Parathyroid adenoma (tissue), 2 donors: ENCODE data around the gene RHBDF1.

Experiments used
- H2AFZ ChIP-seq: fragments of 300-600 bp; sonication (generic); one replicate; pipeline ENCODE4 v1.7.0; 2017; ENCODE audit warnings: antibody characterized with exemption, mild to moderate bottlenecking
- H3K27ac ChIP-seq: fragments of 300-600 bp; sonication (generic); one replicate; pipeline ENCODE4 v1.7.0; 2017
- H3K27me3 ChIP-seq: fragments of 300-600 bp; sonication (generic); one replicate; pipeline ENCODE4 v1.7.0; 2017; ENCODE audit warnings: low read length; ENCODE audit not compliant: control insufficient read depth, insufficient read depth
- H3K36me3 ChIP-seq: fragments of 300-600 bp; sonication (generic); one replicate; pipeline ENCODE4 v1.7.0; 2017; ENCODE audit warnings: low read length; ENCODE audit not compliant: control insufficient read depth, insufficient read depth
- H3K4me1 ChIP-seq: fragments of 300-600 bp; sonication (generic); one replicate; pipeline ENCODE4 v1.7.0; 2017; ENCODE audit warnings: control low read depth
- H3K4me2 ChIP-seq: fragments of 300-600 bp; sonication (generic); one replicate; pipeline ENCODE4 v1.7.0; 2017; ENCODE audit warnings: low read length
- H3K4me3 ChIP-seq: fragments of 300-600 bp; sonication (generic); one replicate; pipeline ENCODE4 v1.7.0; 2017; ENCODE audit warnings: low read depth, low read length
- H3K79me2 ChIP-seq: fragments of 300-600 bp; sonication (generic); one replicate; pipeline ENCODE4 v1.7.0; 2017; ENCODE audit warnings: control low read depth
- H3K9ac ChIP-seq: fragments of 300-600 bp; sonication (generic); one replicate; pipeline ENCODE4 v1.7.0; 2017; ENCODE audit warnings: mild to moderate bottlenecking
- H3K9me3 ChIP-seq: fragments of 300-600 bp; sonication (generic); one replicate; pipeline ENCODE4 v1.7.0; 2017; ENCODE audit warnings: low read length; ENCODE audit not compliant: control insufficient read depth
- CTCF ChIP-seq: fragments of 300-600 bp; sonication (generic); IDR thresholded peaks from one replicate; pipeline ENCODE4 v1.7.0; 2017; ENCODE audit warnings: antibody characterized with exemption, mild to moderate bottlenecking
- donor health status: primary hyperparathyroidism.

Gene RHBDF1

GRCh38 chr16:63466-63865 is 9.0 kb downstream of the RHBDF1 start:
- H3K27ac ChIP-seq, result no peak overlapping the region
- H3K4me1 ChIP-seq, result peaks cover 3% of the 10 kb centered on the region
- peaks cover 12% of the 10 kb centered on the region for H3K79me2 ChIP-seq
- no peak overlapping the region for H3K9ac ChIP-seq
- H2AFZ ChIP-seq, result no peak overlapping the region
- TF ChIP-seq CTCF, result no peak
- H3K36me3 ChIP-seq, result no peaks in the 10 kb centered on the region
- no peak overlapping the region for H3K4me3 ChIP-seq
- H3K27me3 ChIP-seq, result no peaks in the 10 kb centered on the region
- no peaks in the 10 kb centered on the region for H3K9me3 ChIP-seq
- H3K4me2 ChIP-seq, result no peak overlapping the region

GRCh38 chr16:62968-63391 is 9.5 kb downstream of the RHBDF1 start:
- H3K9ac ChIP-seq, result no peak overlapping the region

GRCh38 chr16:62283-62967 is 10.0 kb downstream of the RHBDF1 start:
- Histone ChIP-seq H3K27ac (no peak overlapping the region), H3K4me2 (no peak overlapping the region), H3K4me3 (no peak overlapping the region), H3K36me3 (no peaks in the 10 kb centered on the region), H3K27me3 (no peaks in the 10 kb centered on the region), H3K9ac (no peak overlapping the region), H3K79me2 (peaks cover 12% of the 10 kb centered on the region), H3K4me1 (peaks cover 3% of the 10 kb centered on the region), H3K9me3 (no peaks in the 10 kb centered on the region), H2AFZ (no peak overlapping the region)
- TF ChIP-seq CTCF, result no peak

More at GRCh38 chr16:62968-63391, 9.5 kb downstream of the RHBDF1 start:
- Histone ChIP-seq H3K27me3 (no peaks in the 10 kb centered on the region), H2AFZ (no peak overlapping the region), H3K4me2 (no peak overlapping the region), H3K4me3 (no peak overlapping the region), H3K27ac (no peak overlapping the region), H3K79me2 (peaks cover 12% of the 10 kb centered on the region), H3K9me3 (no peaks in the 10 kb centered on the region), H3K36me3 (no peaks in the 10 kb centered on the region), H3K4me1 (peaks cover 3% of the 10 kb centered on the region)
- no peak for TF ChIP-seq CTCF

GRCh38 chr16:61879-62281 is 10.6 kb downstream of the RHBDF1 start:
- no peak for TF ChIP-seq CTCF
- H2AFZ ChIP-seq, result no peak overlapping the region
- no peak overlapping the region for H3K9ac ChIP-seq
- H3K4me2 ChIP-seq, result no peak overlapping the region
- no peaks in the 10 kb centered on the region for H3K9me3 ChIP-seq
- H3K36me3 ChIP-seq, result no peaks in the 10 kb centered on the region
- H3K4me1 ChIP-seq, result peaks cover 3% of the 10 kb centered on the region
- no peak overlapping the region for H3K27ac ChIP-seq
- H3K27me3 ChIP-seq, result no peaks in the 10 kb centered on the region
- no peak overlapping the region for H3K4me3 ChIP-seq
- H3K79me2 ChIP-seq, result peaks cover 12% of the 10 kb centered on the region
